ENCODE results near the gene MILR1. TPM values are rescaled to one million over a fixed set of nuclear protein-coding genes. Genes with fewer than 3 reads are reported as not detected.

Gene MILR1
- total and polyA plus RNA-seq, 2 donors (not counting 3 experiments of a cell fraction or from before 2014, with no cell fraction given): 1.2 to 17.8 TPM

GRCh38 chr17:64491994-64492393 is 43.1 kb downstream of the MILR1 start:
- no peaks in the 10 kb centered on the region for H3K9me1 ChIP-seq (replicated peaks; ENCODE audit: control insufficient read depth, extremely low read depth, insufficient read depth, low read length)
- H3K4me2 ChIP-seq (ENCODE audit: insufficient read depth, low read length): peak overlapping the region; percentile 9
- H3K36me3 ChIP-seq (ENCODE audit: control insufficient read depth in 2 of 2, extremely low read depth in 1 of 2, insufficient read depth in 2 of 2, low read length in 2 of 2): peaks cover 4 to 15% of the 10 kb centered on the region in 2 experiments
- no peak overlapping the region for H2AFZ ChIP-seq (ENCODE audit: low read depth, low read length)
- TF ChIP-seq FOS (IDR thresholded peaks at IDR 0.05; ENCODE audit: borderline replicate concordance, insufficient read depth, low read length): no peak
- TF ChIP-seq MYC (IDR thresholded peaks at IDR 0.05; ENCODE audit: low read depth, low read length): no peak
- TF ChIP-seq GATA2 (IDR thresholded peaks at IDR 0.05; ENCODE audit: insufficient read depth, insufficient read length, low read depth, low read length): no peak
- TF ChIP-seq, protein P1, sequence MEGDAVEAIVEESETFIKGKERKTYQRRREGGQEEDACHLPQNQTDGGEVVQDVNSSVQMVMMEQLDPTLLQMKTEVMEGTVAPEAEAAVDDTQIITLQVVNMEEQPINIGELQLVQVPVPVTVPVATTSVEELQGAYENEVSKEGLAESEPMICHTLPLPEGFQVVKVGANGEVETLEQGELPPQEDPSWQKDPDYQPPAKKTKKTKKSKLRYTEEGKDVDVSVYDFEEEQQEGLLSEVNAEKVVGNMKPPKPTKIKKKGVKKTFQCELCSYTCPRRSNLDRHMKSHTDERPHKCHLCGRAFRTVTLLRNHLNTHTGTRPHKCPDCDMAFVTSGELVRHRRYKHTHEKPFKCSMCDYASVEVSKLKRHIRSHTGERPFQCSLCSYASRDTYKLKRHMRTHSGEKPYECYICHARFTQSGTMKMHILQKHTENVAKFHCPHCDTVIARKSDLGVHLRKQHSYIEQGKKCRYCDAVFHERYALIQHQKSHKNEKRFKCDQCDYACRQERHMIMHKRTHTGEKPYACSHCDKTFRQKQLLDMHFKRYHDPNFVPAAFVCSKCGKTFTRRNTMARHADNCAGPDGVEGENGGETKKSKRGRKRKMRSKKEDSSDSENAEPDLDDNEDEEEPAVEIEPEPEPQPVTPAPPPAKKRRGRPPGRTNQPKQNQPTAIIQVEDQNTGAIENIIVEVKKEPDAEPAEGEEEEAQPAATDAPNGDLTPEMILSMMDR (IDR thresholded peaks at IDR 0.05; ENCODE audit: extremely low read depth in 1 of 2, insufficient read depth in 1 of 2, low read depth in 1 of 2, low read length in 2 of 2): no peak
- TF ChIP-seq MAX (IDR thresholded peaks at IDR 0.05; ENCODE audit: insufficient read depth, insufficient read length): no peak
- no peak for TF ChIP-seq EZH2 (IDR thresholded peaks at IDR 0.05; ENCODE audit: borderline replicate concordance, low read depth, low read length, severe bottlenecking)
- TF ChIP-seq JUN (IDR thresholded peaks at IDR 0.05; ENCODE audit: borderline replicate concordance, insufficient read depth, insufficient read length, low read depth): no peak
- no peak for TF ChIP-seq POLR2AphosphoS5 (IDR thresholded peaks at IDR 0.05; ENCODE audit: insufficient read depth, low read depth, low read length)
- TF ChIP-seq POLR2A (IDR thresholded peaks at IDR 0.05; ENCODE audit: low read depth, low read length): no peak
- dilution Hi-C loops (cut with MboI; ENCODE audit: extremely low pct_ligation_motif_present, low sequenced_read_pairs) (no loop called here), intact Hi-C loops (cut with micrococcal nuclease) (loop anchor here (1.0 kb wide), 2 partner anchors 72 to 185 kb away; no protein-coding TSS in a partner anchor)
- CTCF ChIA-PET: interaction anchor here (0.9 to 6.5 kb wide), 13 partner anchors 13 to 185 kb away, joined by 3 to 345 read pairs (median 5); no protein-coding TSS in a partner anchor
- H3K27me3 ChIP-seq (ENCODE audit: control insufficient read depth in 2 of 2, insufficient read depth in 2 of 2, low read length in 2 of 2): no peaks in the 10 kb centered on the region
- DNase-seq (ENCODE audit: low read depth, low spot score) (no peak), FAIRE-seq (no peak)
- no peaks in the 10 kb centered on the region for H4K20me1 ChIP-seq (replicated peaks; ENCODE audit: control insufficient read depth, extremely low read depth, insufficient read depth, low read length)
- peaks cover 16% of the 10 kb centered on the region for H3K4me1 ChIP-seq (ENCODE audit: control insufficient read depth, extremely low read depth, insufficient read depth, low read length)
- no peak overlapping the region for H3K27ac ChIP-seq (ENCODE audit: insufficient read depth, low read depth, low read length)
- peaks cover 22% of the 10 kb centered on the region for H3K79me2 ChIP-seq (ENCODE audit: control insufficient read depth, insufficient read depth, low read length)
- no peaks in the 10 kb centered on the region for H3K9me3 ChIP-seq (replicated peaks; ENCODE audit: control insufficient read depth, insufficient read depth, low read length)
- BruUV-seq (replicated peaks): no TSS peak
- POLR2A ChIA-PET: interaction anchor here (1.0 kb wide), 1 partner anchor 13 kb away, joined by 4 read pairs; no protein-coding TSS in a partner anchor
- H3K4me3 ChIP-seq (replicated peaks in 1 of 3; ENCODE audit: insufficient read depth in 1 of 3, low read depth in 1 of 3, low read length in 3 of 3): no peak overlapping the region
- no peak overlapping the region for H3K9ac ChIP-seq (replicated peaks; ENCODE audit: extremely low read depth, insufficient read depth, low read length)

Data from endothelial cell of umbilical vein (primary cell).